ENCODE measurements around the gene ETFDH.
"Not testable (repeated sequence)": the region's sequence is repeated elsewhere in the genome, so short reads cannot be mapped to it uniquely, and the experiment has no call there.

The ETFDH gene

DNA sequence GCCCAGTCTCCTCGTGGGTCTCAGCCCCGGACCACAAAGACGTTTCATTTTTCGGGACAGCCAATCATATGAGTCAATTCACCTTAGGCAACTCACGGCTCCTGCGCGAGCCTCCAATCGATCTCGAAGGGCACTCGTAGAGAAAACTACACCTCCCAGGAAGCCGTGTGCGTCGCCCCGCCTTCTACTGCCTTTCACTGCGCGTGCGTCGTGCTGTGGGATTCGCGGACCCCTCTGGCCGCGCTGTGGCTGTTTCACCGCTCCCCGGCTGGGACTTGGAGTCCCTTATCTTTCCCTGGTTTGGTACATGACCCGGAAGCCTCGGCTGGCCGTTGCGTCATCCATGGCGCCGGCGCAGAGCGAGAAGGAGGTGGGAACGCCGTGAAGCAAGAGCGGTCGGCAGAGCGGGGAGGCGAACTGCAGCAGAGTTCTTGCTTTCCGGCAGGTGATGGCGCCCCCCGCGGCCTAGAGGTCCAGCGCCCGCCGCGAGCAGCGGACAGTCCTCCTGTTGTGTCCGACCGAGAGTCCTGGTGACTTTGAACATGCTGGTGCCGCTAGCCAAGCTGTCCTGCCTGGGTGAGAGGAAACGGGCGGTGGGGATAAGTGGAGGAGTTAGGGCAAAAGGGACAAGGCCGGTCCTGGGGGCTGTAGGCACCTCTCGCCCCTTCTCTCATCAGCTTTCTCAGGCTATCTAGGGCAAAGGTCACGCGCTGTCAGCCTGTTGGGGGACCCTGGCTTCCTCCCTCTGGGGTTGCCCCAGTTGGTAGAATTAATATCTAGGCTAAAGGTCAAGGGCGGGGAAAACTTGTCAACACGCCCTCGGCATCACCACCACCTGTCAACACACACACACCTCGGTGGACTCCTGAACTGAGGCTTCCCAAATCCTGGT, at the start of gene ETFDH:
Gene ETFDH (plus strand): TSS at position 382 of the 892 bp plus-strand sequence. CDS start 161 bp downstream, at position 543.
- peak; percentile 99 for DNase-seq (ENCODE audit: low read depth)

- DNase-seq (ENCODE audit: low read depth): peak; percentile 53
Measured at GRCh38 chr4:158624889-158625478, 47.1 kb upstream of the ETFDH start.

GRCh38 chr4:158625544-158625943, 46.6 kb upstream of the ETFDH start:
- no peak for DNase-seq (ENCODE audit: low read depth)

DNA sequence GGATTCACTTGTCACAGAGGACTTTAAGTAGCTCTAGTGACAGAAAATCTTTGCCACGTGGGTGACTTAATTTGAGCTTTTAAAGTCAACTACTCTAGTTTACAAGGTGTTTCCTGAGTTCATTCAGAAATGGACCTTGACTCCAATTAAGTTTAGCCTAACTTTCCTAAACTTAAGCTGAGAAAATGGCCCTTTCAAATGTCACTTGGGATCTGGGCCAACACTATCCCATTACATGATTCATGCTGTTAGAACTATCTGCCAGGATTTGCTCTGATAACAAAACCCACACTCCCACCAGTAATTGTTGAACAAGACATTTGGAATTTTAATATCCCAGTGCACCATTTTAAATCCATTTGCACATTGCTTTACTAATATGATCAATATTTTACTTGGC, 41.2 kb upstream of the ETFDH start:
- DNase-seq (ENCODE audit: low read depth): peak; percentile 57

- no peak for DNase-seq (ENCODE audit: low read depth)
Measured at GRCh38 chr4:158636619-158637018, 35.5 kb upstream of the ETFDH start.

DNA sequence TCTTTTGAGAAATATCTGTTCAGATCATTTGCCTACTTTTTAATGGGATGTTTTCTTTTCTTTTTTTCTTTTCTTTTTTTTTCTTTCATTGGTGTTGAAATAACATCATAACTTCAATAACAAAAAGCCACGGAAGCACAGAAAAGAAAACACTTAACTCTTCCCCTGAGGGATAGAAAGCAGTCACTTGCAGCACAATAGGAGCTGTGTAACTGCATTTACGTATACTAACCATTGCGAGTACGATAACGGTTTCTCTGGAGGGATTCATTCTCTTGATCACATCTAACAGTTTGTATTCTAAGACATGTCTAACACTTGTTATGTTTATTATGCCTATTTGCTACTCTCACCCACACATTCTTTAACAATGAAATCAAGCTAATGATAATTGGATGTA, 27.7 kb upstream of the ETFDH start:
- no peak for DNase-seq (ENCODE audit: low read depth)

DNA sequence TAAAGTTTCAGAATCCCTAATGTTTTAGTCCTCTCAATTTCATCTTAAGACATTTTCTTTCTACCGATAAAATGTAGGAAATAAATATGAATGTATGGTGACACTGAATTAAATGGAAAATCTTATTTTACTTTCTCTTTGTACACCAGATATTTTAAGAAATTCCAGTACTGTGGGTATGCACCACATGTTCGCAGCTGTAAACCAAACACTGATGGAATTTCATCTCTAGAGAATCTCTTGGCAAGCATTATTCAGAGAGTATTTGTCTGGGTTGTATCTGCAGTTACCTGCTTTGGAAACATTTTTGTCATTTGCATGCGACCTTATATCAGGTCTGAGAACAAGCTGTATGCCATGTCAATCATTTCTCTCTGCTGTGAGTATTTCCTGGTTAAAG, 27.3 kb upstream of the ETFDH start:
- DNase-seq (ENCODE audit: low read depth): no peak

DNA sequence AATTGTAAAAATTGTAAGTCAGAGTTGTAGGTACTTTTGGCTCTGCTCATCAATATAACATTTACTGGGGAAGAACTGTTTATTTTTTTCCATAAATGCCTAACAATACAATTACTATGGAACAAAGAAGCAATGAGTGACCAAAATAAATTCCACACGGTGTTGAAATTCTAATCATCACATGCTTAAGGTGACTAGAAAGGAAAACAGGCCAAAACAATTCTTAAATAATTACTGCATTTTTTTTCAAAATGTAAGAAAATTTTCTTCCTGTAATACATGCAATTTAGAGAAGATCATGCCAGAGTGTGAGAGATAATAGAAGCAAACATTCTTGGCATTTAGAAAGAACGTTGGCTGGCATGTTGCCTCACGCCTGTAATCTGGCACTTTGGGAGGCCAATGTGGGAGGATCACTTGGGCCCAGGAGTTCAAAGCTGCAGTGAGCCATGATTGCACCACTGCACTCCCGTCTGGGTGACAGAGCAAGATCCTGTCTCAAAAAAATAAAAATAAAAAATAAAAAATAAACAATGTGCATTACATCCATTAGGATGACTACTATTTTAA, 22.9 kb upstream of the ETFDH start:
- no peak for DNase-seq (ENCODE audit: low read depth)

- DNase-seq (ENCODE audit: low read depth): no peak
Measured at GRCh38 chr4:158652920-158653319, 19.2 kb upstream of the ETFDH start.

- DNase-seq (ENCODE audit: low read depth): no peak
Measured at GRCh38 chr4:158656439-158656838, 15.7 kb upstream of the ETFDH start.

- DNase-seq (ENCODE audit: low read depth): no peak
Measured at GRCh38 chr4:158657291-158657690, 14.8 kb upstream of the ETFDH start.

DNA sequence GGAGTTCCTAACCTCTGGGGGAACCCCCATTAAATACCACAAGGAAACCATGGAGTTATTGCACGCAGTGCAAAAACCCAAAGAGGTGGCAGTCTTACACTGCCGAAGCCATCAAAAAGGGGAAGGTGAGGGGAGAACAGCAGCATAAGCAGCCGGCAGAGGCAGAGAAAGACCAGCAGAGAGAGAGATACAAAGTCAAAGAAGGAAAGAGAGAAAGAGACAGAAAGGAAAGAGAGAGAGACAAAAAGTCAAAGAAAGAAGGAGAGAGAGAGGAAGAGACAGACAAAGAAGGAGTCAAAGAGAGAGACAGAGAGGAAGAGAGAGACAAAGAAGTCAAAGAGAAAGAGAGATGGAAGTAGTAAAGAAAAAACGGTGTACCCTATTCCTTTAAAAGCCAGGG, 8.8 kb upstream of the ETFDH start:
- not testable (repeated sequence) for DNase-seq (ENCODE audit: low read depth)

DNA sequence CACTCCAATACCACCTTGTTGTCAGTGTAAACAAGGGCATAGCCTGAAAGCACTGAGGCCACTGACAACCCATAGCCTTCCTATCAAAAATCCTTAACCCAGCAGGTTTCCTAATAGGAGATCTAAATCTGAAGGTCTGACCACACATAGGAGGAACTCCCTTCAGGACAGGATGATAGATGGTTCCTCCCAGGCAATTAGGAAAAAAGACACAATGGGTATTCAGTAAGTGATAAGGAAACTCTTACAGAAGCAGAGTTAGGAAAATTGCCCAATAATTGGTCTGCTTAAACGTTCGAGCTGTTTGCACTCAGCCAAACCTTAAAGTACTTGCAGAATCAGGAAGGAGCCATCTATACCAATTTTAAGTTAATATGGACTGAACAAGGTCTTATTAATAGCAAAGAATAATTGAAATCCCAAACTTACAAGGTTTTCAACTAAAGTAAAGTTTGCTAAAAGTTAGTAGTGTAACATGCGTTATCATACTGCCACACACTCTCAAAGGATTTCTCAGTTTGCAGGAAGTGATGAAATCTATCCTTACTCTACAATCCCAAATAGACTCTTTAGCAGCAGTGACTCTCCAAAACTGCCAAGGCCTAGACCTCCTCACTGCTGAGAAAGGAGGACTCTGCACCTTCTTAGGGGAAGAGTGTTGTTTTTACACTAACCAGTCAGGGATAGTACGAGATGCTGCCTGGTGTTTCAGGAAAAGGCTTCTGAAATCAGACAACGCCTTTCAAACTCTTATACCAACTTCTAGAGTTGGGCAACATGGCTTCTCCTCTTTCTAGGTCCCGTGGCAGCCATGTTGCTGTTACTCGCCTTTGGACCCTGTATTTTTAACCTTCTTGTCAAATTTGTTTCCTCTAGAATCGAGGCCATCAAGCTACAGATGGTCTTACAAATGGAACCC, 8.1 kb upstream of the ETFDH start:
- DNase-seq (ENCODE audit: low read depth): not testable (repeated sequence)

DNA sequence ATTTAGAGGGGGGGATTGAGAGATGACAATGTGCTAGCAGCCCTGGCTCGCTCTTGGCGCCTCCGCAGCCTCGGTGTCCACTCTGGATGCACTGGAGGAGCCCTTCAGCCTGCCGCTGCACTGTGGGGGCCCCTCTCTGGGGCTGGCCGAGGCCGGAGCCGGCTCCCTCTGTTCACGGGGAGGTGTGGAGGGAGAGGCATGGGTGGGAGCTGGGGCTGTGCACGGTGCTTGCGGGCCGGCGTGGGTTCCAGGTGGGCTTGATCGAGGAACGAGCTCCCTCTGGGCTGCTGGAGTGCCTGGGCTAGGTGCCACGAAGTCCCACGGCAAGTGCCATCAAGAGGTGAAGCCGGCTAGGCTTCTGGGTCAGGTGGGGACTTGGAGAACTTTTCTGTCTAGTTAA, 7.3 kb upstream of the ETFDH start:
- no peak for DNase-seq (ENCODE audit: low read depth)

DNA sequence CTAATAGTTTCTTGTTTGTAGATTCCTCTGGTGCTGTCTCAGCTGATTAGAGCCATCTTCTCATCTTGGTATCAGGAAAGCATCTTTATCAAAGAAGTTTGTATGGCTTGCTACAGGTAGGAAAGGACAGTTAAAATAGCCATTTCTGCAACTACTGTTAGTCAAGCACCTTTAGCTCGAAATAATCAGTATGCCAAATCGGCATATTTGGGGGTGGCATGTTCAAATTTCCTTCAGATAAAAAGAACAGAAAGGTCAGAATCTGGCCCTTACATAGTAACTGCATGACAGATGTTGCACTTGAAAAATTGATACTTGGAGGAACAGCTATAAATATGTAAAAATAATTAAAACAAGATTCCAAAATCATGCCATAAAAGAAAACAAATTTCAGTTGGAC, 5.2 kb upstream of the ETFDH start:
- DNase-seq (ENCODE audit: low read depth): no peak

- DNase-seq (ENCODE audit: low read depth): no peak
Measured at GRCh38 chr4:158667651-158668198, 4.4 kb upstream of the ETFDH start.

GRCh38 chr4:158669310-158669709, 2.8 kb upstream of the ETFDH start:
- DNase-seq (ENCODE audit: low read depth): no peak

DNA sequence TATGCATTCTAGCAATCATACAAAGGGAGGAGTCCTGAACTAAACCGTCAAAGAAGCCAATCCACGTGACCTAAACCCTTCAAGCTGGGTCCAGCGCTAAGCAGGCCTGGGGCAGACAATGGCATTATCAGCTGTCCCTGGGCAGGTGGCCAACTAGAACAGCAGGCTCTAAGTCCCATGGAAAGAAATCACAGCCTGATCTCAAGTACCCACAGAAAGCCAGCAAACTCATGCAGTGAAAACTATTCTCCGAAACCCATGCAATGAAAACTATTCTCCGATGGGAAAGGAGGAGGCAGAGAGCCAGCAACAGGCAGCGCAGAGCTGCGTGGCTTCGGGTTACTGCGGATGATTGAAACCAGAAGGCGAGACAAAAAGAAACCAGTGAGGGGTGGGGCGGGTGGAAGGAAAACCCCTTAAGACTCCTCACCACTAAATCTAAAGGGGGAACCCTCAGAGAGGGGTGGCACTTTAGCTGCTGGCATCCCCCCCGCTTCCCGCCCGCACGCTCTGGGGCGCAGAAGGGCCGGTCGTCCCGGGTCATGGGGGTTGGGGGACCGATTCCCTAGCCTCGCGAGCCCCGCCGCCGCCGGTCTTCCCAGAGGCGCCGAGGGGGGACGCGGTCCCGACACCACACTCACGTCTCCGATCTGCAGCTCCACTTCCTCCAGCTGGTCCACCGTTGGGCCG, 976 bp upstream of the ETFDH start:
- DNase-seq (ENCODE audit: low read depth): peak; percentile 59

DNA sequence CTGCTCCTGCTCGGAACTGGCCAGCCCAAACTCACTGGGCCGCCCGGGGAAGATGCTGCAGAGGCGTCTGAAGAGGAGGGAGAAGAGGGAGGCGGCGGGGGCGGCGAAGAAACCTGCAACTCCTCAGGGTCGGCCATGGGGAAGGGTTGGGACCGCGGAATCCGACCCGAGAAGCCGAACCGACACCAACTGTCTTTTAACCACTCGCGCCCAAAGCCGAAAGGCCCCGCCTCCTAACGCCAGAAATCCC, 506 bp upstream of the ETFDH start, which contains the start of gene C4orf46:
Gene C4orf46 (minus strand): TSS at position 223 of the 250 bp plus-strand sequence. CDS start 86 bp downstream, at position 137.
- DNase-seq (ENCODE audit: low read depth): no peak

GRCh38 chr4:158673633-158674032, 1.5 kb downstream of the ETFDH start:
- no peak for DNase-seq (ENCODE audit: low read depth)

GRCh38 chr4:158676076-158676475, 4.0 kb downstream of the ETFDH start:
- DNase-seq (ENCODE audit: low read depth): no peak
